Calu3 (cell line): ENCODE data around the gene TCAP. TPM values are rescaled to one million over a fixed set of nuclear protein-coding genes. Genes with fewer than 3 reads are reported as not detected.

Source experiments
- BruUV-seq: library from RNA; stranded (reverse); fragments of 400-500 nt; replicated peaks from 2 replicates; lab custom pipeline; 2021; lab: Mats Ljungman, UMichigan
- CTCF ChIA-PET: fragments of 300-600 bp; sonication (Branson Sonifier 250); formaldehyde crosslinking; loops from one replicate; lab custom pipeline; 2022; ENCODE audit warnings: antibody characterized with exemption; lab: Charles Lee
- DNase-seq: peaks from one replicate; pipeline ENCODE4 v3.0.0; 2022
- H3K27ac Mint-ChIP-seq: one replicate; pipeline ENCODE4 v1.8.0; 2022; ENCODE audit warnings: mixed read lengths; ENCODE audit not compliant: unreplicated experiment
- H3K27me3 Mint-ChIP-seq: one replicate; pipeline ENCODE4 v1.8.0; 2022; ENCODE audit warnings: mixed read lengths; ENCODE audit not compliant: unreplicated experiment
- H3K36me3 Mint-ChIP-seq: one replicate; pipeline ENCODE4 v1.8.0; 2022; ENCODE audit warnings: mild to moderate bottlenecking, moderate library complexity, mixed read lengths; ENCODE audit not compliant: insufficient read depth, unreplicated experiment
- H3K4me1 Mint-ChIP-seq: one replicate; pipeline ENCODE4 v1.8.0; 2022; ENCODE audit warnings: mild to moderate bottlenecking, low read depth, mixed read lengths; ENCODE audit not compliant: unreplicated experiment
- H3K4me3 Mint-ChIP-seq: one replicate; pipeline ENCODE4 v1.8.0; 2022; ENCODE audit warnings: mild to moderate bottlenecking, low read depth, moderate library complexity, mixed read lengths; ENCODE audit not compliant: unreplicated experiment
- H3K9me3 Mint-ChIP-seq: one replicate; pipeline ENCODE4 v1.8.0; 2022; ENCODE audit warnings: low read depth, mixed read lengths; ENCODE audit not compliant: unreplicated experiment
- CTCF ChIP-seq: fragments of 200-600 bp; IDR thresholded peaks from one replicate; pipeline ENCODE4 v1.8.0; 2022; ENCODE audit warnings: antibody characterized with exemption; ENCODE audit not compliant: unreplicated experiment
- intact Hi-C: fragments of 100-400 bp; cut with micrococcal nuclease; formaldehyde crosslinking; loops from one replicate; pipeline ENCODE4 v1.10.0; 2022; ENCODE audit not compliant: unreplicated experiment
- total RNA-seq: library from RNA; stranded (reverse); gene quantifications from 2 replicates; pipeline ENCODE4 v1.2.3, GENCODE V29; 2022

Gene TCAP
- total RNA-seq, 1 experiment from 2014 or later, result 51.5 TPM

DNA sequence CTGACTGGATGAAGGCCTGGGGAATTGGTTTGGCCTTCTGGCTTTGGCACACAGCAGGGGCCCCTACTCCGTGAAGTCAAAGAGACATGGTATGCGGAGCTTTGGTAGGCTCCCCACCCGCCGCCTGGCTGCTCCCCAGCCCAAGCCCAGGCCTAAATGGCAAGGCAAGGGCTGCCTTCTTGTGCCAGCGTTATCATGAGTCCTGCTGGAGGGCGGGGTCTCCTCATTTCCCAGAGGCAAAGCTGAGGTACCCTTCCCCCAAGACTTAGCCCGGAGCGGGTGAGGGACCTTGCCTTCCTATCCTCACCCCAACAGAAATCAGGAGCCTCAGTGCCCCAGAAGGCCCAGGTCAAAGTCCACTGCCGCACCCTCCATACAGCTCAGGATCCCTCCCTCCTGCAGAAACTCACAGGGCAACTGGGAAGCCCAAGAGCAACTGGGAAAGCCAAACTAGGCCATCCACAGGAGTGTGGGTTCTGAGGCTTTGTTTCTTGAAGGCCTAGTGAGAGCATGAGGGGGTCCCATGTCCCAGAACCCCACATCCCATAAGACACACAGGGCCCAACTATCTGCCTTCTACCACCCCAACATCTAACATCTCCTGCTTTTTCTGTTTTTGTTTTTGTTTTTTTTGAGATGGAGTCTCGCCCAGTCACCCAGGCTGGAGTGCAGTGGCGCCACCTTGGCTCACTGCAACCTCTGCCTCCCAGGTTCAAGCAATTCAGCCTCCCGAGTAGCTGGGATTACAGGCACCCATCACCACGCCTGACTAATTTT, 13.4 kb downstream of the TCAP start:
- CTCF ChIA-PET, result interaction anchor here (0.5 to 161.2 kb wide), 33 partner anchors 36 to 1000 kb away, joined by 3 to 42089 read pairs (median 5); partner anchors contain the start of genes ERBB2, GRB7, GSDMA and GSDMB
- peak overlapping the region; percentile 27 for H3K27ac Mint-ChIP-seq
- peak overlapping the region; percentile 6 for H3K4me3 Mint-ChIP-seq
- BruUV-seq, result no TSS peak
- H3K4me1 Mint-ChIP-seq, result peaks cover 72% of the 10 kb centered on the region
- no peak for TF ChIP-seq CTCF
- peak; percentile 99 for DNase-seq
- intact Hi-C loops, result no loop called here
- no peaks in the 10 kb centered on the region for H3K9me3 Mint-ChIP-seq
- H3K27me3 Mint-ChIP-seq, result no peaks in the 10 kb centered on the region
- peaks cover 62% of the 10 kb centered on the region for H3K36me3 Mint-ChIP-seq

DNA sequence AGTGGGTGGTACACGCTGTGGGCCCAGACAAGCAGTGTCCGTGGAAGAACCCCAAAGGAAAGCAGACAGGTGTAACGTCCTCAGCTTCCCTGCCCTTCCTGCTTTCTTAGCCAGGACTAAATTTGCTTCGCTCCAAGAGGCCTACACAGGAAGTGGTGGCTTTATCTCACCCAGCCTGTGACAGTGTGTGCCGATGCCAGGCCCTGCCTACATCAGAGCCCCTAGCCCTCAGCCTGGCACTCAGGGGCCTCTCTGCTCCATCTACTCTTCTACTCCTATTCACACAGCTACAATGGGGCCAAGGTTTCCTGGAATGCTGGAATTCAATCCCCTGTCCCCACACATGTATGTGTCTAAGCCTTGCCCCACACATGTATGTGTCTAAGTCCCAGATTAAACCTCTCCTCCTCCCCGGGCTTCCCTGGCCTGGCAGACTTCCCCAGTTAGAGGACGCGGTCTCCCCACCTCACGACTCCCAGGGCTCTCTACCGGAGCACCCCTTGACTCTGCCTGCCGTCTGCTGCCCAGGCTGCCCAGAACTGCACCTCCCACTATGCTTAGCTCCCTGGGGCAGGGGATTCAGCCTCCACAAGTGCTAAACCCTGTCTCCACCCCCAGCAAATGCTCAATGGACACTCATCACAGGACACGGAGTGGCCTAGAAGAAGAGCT, 14.5 kb downstream of the TCAP start:
- H3K27me3 Mint-ChIP-seq, result no peaks in the 10 kb centered on the region
- H3K4me3 Mint-ChIP-seq, result no peak overlapping the region
- H3K4me1 Mint-ChIP-seq, result peaks cover 60% of the 10 kb centered on the region
- CTCF ChIA-PET, result interaction anchor here (0.5 to 161.2 kb wide), 25 partner anchors 35 to 953 kb away, joined by 3 to 42089 read pairs (median 8); partner anchors contain the start of genes ERBB2, GRB7, GSDMA and GSDMB
- no peaks in the 10 kb centered on the region for H3K9me3 Mint-ChIP-seq
- peaks cover 60% of the 10 kb centered on the region for H3K36me3 Mint-ChIP-seq
- intact Hi-C loops, result loop anchor here (10.0 kb wide), 1 partner anchor 215 kb away; the partner anchor contains the start of gene CDK12
- no peak for TF ChIP-seq CTCF
- no TSS peak for BruUV-seq
- peak; percentile 82 for DNase-seq
- H3K27ac Mint-ChIP-seq, result peak overlapping the region; percentile 0

DNA sequence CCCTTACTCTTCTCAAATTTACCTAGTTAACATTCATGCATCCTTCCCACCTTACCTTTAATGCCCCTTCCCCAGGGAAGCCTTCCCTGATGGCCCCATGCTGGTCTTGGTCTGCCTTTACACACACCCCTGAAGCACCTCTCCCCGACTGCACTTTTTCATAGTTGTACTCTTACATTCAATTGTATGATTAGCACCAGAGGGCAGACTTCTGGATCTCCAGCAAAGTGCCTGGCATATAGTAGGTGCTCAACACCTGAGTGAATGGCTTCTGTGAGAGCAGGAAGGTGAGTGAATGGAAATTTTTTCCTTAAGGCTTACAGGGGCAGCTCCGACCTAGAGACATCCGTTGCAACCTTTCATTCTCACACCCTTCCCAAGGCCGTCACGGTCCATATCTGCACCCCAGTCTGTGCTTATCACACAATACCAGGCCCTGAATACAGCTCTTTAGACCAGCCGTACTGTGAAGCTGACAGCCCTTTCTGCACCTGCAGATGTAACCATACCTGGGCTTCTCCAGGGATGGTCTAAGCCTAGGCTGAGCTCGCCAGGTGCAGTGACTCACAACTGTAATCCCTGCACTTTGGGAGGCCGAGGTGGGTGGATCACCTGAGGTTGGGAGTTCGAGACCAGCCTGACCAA, 18.3 kb downstream of the TCAP start:
- H3K27me3 Mint-ChIP-seq, result no peaks in the 10 kb centered on the region
- H3K36me3 Mint-ChIP-seq, result peaks cover 46% of the 10 kb centered on the region
- intact Hi-C loops, result loop anchor here (10.0 kb wide), 1 partner anchor 219 kb away; the partner anchor contains the start of gene CDK12
- H3K9me3 Mint-ChIP-seq, result no peaks in the 10 kb centered on the region
- DNase-seq, result peak; percentile 80
- no peak for TF ChIP-seq CTCF
- H3K4me3 Mint-ChIP-seq, result no peak overlapping the region
- CTCF ChIA-PET, result interaction anchor here (0.6 to 161.2 kb wide), 22 partner anchors 32 to 510 kb away, joined by 3 to 42089 read pairs (median 4); partner anchors contain the start of genes ERBB2, GRB7, GSDMA and GSDMB
- peaks cover 42% of the 10 kb centered on the region for H3K4me1 Mint-ChIP-seq
- no peak overlapping the region for H3K27ac Mint-ChIP-seq
- BruUV-seq, result no TSS peak
